Brain microvascular endothelial cell (primary cell): ENCODE results near the gene HNRNPU.
"Not testable (repeated sequence)": the region's sequence is repeated elsewhere in the genome, so short reads cannot be mapped to it uniquely, and the experiment has no call there.

Experiments used
- DNase-seq: peaks from one replicate; pipeline ENCODE4 v3.0.0-alpha.2; 2020
- H3K27ac ChIP-seq: fragments of 250-450 bp; sonication (Bioruptor Pico); 2 replicates; pipeline ENCODE4 v1.5.1; 2020; ENCODE audit warnings: mild to moderate bottlenecking, moderate library complexity
- H3K27me3 ChIP-seq: fragments of 250-450 bp; sonication (Bioruptor Pico); replicated peaks from 2 replicates; pipeline ENCODE4 v1.5.1; 2020; ENCODE audit warnings: mild to moderate bottlenecking
- H3K36me3 ChIP-seq: fragments of 250-450 bp; sonication (Bioruptor Pico); replicated peaks from 2 replicates; pipeline ENCODE4 v1.5.1; 2020; ENCODE audit warnings: mild to moderate bottlenecking
- H3K4me3 ChIP-seq: 2 replicates; pipeline ENCODE4 v1.5.1; 2011; ENCODE audit warnings: low read depth, mild to moderate bottlenecking, control low read depth, low read length, moderate library complexity
- CTCF ChIP-seq: IDR thresholded peaks from 2 replicates; pipeline ENCODE4 v1.5.1; 2011; ENCODE audit warnings: low read depth, mild to moderate bottlenecking, moderate library complexity, low read length, control low read depth, inconsistent platforms; ENCODE audit errors: missing control alignments
- in situ Hi-C: cut with HindIII; loops from 2 replicates; pipeline ENCODE4 v1.10.0; 2017; ENCODE audit warnings: low sequenced_read_pairs, low pct_ligation_motif_present

HNRNPU gene

GRCh38 chr1:244836135-244836521 lies 28.2 kb downstream of the HNRNPU start:
- in situ Hi-C loops: no loop called here
- DNase-seq: no peak
- Histone ChIP-seq H3K27me3 (no peaks in the 10 kb centered on the region), H3K27ac (peak overlapping the region; percentile 93), H3K4me3 (peak overlapping the region; percentile 74), H3K36me3 (peaks cover 4% of the 10 kb centered on the region)
- TF ChIP-seq CTCF: no peak

GRCh38 chr1:244835276-244836134 lies 28.8 kb downstream of the HNRNPU start, which contains the start of gene COX20:
COX20 (plus strand) TSS chr1:244835658; CDS start chr1:244835715, 57 bp downstream.
- peak; percentile 77 for DNase-seq
- Histone ChIP-seq H3K27ac (peak within 1 kb of the TSS; percentile 93), H3K27me3 (no peaks in the 10 kb centered on the region), H3K36me3 (peaks cover 4% of the 10 kb centered on the region), H3K4me3 (peak within 1 kb of the TSS; percentile 74)
- in situ Hi-C loops: no loop called here
- peak; percentile 11 for TF ChIP-seq CTCF

GRCh38 chr1:244834543-244835275 lies 29.6 kb downstream of the HNRNPU start:
- no peak for TF ChIP-seq CTCF
- H3K36me3 ChIP-seq: peaks cover 2% of the 10 kb centered on the region
- in situ Hi-C loops: no loop called here
- H3K4me3 ChIP-seq: peak overlapping the region; percentile 74
- H3K27me3 ChIP-seq: no peaks in the 10 kb centered on the region
- DNase-seq: peak; percentile 87
- peak overlapping the region; percentile 93 for H3K27ac ChIP-seq

GRCh38 chr1:244833734-244834542 lies 30.4 kb downstream of the HNRNPU start:
- peak overlapping the region; percentile 74 for H3K4me3 ChIP-seq
- in situ Hi-C loops: no loop called here
- peak; percentile 68 for DNase-seq

GRCh38 chr1:244833260-244833659 lies 31.1 kb downstream of the HNRNPU start:
- DNase-seq, in situ Hi-C loops, H3K36me3 ChIP-seq, H3K27me3 ChIP-seq: not testable (repeated sequence)
- Histone ChIP-seq H3K27ac (peak overlapping the region; percentile 93), H3K4me3 (peak overlapping the region; percentile 3)

More at GRCh38 chr1:244833734-244834542, 30.4 kb downstream of the HNRNPU start:
- no peaks in the 10 kb centered on the region for H3K36me3 ChIP-seq
- H3K27me3 ChIP-seq: no peaks in the 10 kb centered on the region
- peak; percentile 41 for TF ChIP-seq CTCF
- H3K27ac ChIP-seq: peak overlapping the region; percentile 93

- no peaks in the 10 kb centered on the region for H3K36me3 ChIP-seq
- DNase-seq: no peak
These were observed 33.7 kb downstream of the HNRNPU start for GRCh38 chr1:244830639-244831038.

More at GRCh38 chr1:244830639-244831038, 33.7 kb downstream of the HNRNPU start:
- TF ChIP-seq CTCF: no peak
- H3K27me3 ChIP-seq: no peaks in the 10 kb centered on the region
- peak overlapping the region; percentile 56 for H3K27ac ChIP-seq
- no peak overlapping the region for H3K4me3 ChIP-seq
- in situ Hi-C loops: no loop called here
